NCI-H2107 treated with DMSO at 0.1 percent for 48 hours (cell line): ENCODE data around the gene LMO7.
"Not testable (repeated sequence)": the region's sequence is repeated elsewhere in the genome, so short reads cannot be mapped to it uniquely, and the experiment has no call there.

Source experiments
- DNase-seq: peaks from one replicate; lab custom pipeline; 2025; ENCODE audit not compliant: unreplicated experiment; lab: John Stamatoyannopoulos, UW

Gene LMO7

GRCh38 chr13:75695908-75696307, 59.8 kb downstream of the LMO7 start:
- DNase-seq, result peak; percentile 20

GRCh38 chr13:75699062-75699461, 62.9 kb downstream of the LMO7 start:
- no peak for DNase-seq

- DNase-seq, result not testable (repeated sequence)
Observed at GRCh38 chr13:75699717-75700116, 63.6 kb downstream of the LMO7 start.

GRCh38 chr13:75700552-75700951, 64.4 kb downstream of the LMO7 start:
- DNase-seq, result no peak

- no peak for DNase-seq
Observed at GRCh38 chr13:75702476-75702875, 66.3 kb downstream of the LMO7 start.

- DNase-seq, result no peak
Observed at GRCh38 chr13:75703769-75704168, 67.6 kb downstream of the LMO7 start.

GRCh38 chr13:75704194-75704926, 68.2 kb downstream of the LMO7 start:
- no peak for DNase-seq

- DNase-seq, result no peak
Observed at GRCh38 chr13:75704927-75705288, 68.8 kb downstream of the LMO7 start.

GRCh38 chr13:75705395-75705794, 69.3 kb downstream of the LMO7 start:
- DNase-seq, result no peak

- no peak for DNase-seq
Observed at GRCh38 chr13:75705908-75706307, 69.8 kb downstream of the LMO7 start.

- DNase-seq, result no peak
Observed at GRCh38 chr13:75713852-75714251, 77.7 kb downstream of the LMO7 start.

GRCh38 chr13:75715601-75716523, 79.7 kb downstream of the LMO7 start:
- DNase-seq, result no peak

GRCh38 chr13:75717525-75717924, 81.4 kb downstream of the LMO7 start:
- DNase-seq, result no peak

GRCh38 chr13:75721307-75721706, 85.2 kb downstream of the LMO7 start:
- DNase-seq, result no peak

- DNase-seq, result no peak
Observed at GRCh38 chr13:75723901-75724300, 87.8 kb downstream of the LMO7 start.

- DNase-seq, result no peak
Observed at GRCh38 chr13:75724752-75725517, 88.8 kb downstream of the LMO7 start.

- DNase-seq, result no peak
Observed at GRCh38 chr13:75725736-75726135, 89.6 kb downstream of the LMO7 start.

- DNase-seq, result no peak
Observed at GRCh38 chr13:75726306-75726705, 90.2 kb downstream of the LMO7 start.

- DNase-seq, result not testable (repeated sequence)
Observed at GRCh38 chr13:75733113-75733512, 97.0 kb downstream of the LMO7 start.

- DNase-seq, result no peak
Observed at GRCh38 chr13:75736173-75736572, 100.0 kb downstream of the LMO7 start.

GRCh38 chr13:75738841-75739240, 102.7 kb downstream of the LMO7 start:
- DNase-seq, result no peak
